ENCODE results near the gene ADIG.
A peak's percentile ranks its signal among the peaks of the same experiment; 100 is the strongest.

Gene ADIG

DNA sequence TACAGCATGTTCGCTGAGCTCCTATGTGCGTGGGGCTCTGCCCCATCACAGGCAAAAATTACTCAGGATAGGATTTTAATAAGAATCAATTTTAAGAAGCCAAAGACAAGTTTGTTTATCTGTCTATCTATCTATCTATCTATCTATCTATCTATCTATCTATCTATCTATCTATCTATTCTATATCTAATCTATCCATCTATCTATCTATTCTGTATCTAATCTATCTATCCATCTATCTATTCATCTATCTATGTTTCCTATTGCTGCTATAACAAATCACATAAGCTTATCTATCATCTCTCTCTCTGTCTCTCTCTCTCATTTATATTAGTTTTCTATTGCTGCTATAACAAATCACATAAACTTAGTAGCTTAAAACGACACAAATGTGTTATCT lies 22.3 kb downstream of the ADIG start:
- no peak for DNase-seq

DNA sequence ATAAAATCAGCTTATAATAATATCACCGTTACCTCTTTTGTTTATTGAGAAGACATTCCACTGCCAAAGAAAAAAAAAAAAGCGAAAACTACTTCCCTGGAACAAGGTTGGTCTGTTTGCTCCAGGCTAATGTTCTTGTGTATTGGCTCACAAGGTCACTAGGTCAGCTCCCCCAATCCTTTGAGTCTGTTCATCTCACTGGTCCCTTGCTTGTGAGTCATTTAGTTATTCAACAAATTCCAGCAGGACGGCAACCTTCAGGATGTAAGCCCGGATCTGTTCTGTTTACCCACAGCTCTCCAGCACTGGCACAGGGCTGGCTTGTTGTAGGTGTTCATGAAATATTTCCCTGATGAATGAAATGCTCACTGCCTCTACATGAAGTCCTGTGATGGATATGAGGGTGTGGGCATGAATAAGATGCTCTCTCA lies 23.9 kb downstream of the ADIG start:
- no peak for DNase-seq

DNA sequence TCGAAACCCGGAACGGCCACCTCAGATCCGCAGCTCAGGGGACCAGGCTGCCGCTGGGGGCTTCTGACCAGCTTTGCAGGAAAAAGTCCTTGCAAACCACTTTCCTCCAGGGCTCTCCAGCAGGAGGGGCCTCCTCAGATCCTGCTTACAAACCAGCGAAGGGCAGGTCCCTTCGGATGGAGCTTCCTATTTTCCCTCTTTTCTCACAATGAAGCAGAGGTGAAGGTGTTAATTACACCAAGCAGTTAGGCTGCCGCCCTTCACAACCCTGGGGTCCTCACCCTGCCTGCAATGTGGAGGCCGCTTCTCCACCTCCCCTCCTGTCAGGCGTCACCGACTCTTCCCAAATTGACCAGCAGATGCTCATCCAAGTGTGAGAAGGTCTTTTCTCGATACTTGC lies 26.4 kb downstream of the ADIG start:
- DNase-seq = no peak

DNA sequence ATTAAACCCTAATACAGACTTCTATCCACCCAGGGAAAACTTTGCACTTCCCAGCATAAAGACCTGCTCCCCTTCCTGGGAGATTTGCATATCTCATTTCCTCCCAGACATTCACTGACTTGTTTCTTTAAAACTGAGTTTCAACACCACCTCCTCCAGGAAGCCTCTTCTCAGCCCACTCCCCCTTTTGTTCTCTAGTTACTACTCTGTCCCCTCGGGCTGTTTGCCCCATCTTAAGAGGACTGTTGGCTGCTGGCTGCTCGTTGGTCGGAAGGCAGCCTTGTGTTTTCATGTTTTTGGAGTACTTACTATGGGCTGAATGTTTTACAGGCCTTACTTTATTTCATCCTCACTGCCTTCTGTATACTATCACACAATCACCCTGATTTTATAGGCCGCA lies 27.2 kb downstream of the ADIG start:
- DNase-seq = no peak

DNA sequence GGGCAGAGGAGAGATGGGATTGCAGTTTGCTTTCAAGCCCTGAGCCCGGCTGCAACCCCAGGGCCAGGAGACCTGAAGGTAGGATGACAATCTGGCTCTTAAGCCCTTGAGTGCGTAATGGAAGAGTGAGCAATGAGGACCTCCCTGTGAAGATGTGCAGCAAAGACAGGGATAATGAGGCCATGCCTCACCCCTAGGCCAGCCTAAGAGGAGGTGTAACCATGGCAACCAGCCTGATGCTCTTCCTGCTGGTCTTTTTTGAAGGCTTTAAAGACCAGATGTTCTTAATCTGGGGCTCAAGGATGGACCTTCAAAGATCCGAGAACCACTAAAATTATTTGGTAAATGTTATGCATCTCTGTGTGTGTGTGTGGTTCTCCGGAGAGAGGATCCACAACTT lies 28.8 kb downstream of the ADIG start:
- DNase-seq = no peak

DNA sequence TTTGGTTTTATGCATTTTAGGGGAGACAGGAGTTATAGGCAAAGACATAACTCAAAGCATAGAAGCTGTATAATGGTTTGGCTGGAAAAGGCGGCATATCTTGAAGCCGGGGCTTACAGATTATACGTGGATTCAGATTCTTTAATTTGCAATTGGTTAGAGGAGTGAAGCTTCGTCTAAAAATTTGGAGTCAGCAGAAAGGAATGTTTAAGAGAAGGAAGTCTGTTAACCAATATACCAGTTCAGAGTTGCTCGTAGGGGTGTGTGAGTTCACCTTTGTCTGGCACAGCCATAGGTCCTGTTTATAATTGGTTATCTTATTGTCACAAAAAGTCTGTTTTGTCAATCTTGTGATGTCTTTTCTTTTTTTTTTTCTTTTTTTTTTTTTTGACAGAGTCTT lies 29.5 kb downstream of the ADIG start:
- no peak for DNase-seq

DNA sequence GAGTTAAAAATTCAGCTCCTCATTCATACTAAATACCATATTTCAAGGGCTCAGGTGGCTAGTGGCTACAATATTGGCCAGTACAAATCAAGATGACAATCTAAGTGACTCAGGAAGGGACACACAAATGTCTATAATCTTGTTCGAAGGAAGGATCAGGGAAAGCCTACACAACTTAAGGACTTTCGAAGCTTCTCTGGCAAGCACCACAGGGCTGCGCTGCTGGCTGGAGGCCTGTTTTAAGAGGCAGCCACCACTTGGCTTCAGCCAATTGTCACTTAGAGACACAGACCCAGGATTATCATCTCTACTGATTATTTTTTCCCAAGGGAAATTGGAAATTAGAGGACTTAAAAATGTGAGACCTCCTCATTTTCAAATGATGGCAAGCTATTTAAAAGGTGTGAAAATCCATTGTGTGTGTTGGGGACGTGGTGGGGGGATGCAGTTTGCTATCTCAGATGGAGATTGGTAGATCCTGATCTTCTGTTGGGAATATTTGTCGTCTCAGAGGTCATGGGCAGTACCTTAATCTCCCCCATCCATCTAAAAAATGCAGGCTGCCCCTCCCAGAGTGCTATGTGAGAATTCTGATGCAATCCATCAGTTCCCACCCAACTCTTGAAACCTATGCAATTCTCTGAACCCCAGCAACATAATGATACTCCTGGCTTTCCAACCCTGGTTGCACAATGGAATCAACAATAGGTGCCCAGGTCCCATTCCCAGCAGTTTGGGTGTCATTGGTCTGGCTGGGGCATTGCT lies 31.9 kb downstream of the ADIG start:
- no peak for DNase-seq

DNA sequence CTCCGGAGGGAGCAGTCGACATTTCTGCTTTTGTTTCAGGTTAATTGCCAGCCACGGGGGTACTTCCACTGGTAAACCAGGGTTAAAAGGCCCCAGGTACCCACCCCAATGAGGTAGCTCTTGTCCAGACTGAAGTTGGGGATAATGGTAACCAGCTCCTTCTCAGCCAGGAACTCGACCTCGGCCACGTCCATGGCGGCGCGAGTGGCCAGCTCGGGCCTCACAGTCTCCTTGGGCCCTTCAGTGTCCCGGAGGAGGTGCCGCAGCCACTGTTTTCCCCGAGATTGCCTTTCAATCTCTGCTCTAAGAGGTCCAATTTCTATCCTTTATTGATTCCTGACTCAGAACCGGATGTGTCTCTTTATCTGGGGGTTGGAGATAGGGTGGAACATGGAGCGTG lies 34.3 kb downstream of the ADIG start:
- no peak for DNase-seq

DNA sequence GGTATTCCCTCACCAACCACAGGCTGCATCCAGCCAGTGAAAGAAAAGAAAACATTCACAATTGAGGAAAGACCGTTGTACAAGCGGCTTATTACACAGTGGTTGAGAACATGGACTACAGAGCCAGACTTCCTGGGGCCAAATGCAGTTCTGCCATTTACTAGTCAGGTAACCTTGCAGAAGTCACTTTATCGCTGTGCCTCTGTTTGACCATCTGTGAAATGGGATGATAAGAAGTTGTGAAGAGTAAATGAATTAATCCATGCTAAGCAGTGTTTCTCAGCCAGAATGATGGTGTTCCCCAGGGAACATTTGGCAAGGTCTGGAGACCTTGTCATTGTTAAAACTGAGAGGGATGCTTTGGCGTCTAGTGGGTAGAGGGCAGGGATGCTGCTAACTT lies 35.5 kb downstream of the ADIG start:
- DNase-seq = no peak

DNA sequence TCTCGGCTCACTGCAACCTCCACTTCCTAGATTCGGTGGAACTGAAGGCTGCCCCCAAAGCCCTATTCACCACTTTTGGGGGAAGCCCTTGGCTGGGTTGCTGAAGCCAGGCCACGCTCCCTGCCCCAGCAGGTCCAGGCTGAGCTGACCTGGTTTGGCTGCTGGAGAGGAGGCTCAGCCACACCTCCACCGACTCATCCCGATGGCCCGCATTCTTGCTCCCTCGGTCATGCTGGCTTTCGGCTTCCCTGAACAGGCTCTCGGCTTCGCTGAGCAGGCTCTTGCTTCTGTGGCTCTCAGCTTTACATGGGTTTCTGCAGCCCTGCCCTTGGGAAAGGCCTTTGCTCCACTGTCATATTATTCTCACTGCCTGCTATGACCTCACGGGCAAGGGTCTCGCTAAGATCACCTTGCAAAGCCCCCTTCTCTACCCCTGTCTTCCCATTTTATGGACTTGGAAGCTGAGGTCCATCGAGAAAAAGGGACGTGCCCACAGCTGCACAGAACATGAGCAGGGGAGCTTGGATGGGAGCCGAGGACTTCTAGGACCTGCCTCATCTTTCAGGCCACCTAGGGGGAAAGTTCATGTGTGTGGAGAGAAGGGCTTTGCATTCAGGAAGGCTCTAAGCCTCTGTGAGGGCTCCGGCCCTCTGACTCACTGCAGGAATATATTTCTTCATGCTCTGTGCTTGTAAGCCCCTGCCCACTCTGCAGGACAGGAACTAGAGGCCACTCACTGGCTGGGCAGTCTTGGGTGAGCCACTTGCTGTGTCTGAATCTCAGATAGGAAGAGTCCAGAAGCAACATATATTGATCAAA lies 36.2 kb downstream of the ADIG start:
- DNase-seq = no peak

DNA sequence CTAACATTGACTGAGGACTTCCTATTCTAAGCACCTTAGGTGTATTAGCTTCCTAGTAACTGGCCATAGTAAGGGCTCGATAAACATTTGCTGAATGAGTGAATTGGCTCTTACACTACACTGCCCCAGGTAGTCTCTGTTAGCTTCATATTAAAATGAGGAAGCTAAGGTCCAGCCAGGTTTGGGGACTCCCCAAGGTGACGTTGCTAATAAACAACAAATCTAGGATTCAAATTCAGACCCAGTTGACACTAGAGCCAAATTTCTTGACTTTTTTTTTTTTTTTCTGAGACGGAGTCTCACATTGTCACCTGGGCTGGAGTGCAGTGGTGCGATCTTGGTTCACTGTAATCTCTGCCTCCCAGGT lies 36.8 kb downstream of the ADIG start:
- no peak for DNase-seq

DNA sequence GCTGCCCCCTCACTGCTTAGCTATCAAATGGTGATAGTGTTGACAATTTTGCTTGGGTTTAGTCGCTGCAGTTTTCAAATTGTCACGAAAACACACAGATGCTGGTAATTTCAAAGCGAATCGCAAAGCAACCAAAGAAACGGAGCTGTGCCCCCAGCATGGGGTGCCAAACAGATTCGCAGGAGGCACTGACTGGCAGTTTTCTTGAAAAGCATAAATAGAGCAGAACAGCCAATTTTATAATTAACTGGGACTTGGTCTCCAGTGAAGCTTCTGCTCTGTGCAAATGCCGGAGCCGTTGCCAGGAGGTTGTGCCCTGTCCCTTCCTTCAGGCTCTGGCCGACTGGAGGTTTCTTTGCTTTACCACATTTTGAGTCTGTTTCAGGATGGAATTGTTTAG lies 39.4 kb downstream of the ADIG start:
- no peak for DNase-seq

DNA sequence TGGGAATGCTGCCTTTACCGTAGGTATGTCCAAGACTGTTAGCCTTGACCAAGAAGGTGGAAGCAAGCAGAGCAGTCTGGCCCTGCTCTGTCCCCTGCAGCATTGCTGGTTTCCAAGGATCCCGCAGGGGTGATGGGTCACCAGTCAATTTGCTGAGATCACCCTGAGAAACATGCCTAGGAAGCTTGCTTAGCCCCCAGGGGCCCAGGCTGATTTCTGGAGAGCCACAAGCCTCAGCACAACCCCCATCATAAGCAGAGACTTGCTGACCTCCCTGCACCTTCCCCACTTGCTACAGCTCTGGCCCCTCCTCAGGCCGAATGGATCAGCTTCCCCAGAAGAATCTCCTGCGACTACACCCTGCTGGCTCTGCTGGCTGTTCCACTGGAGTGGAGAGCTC lies 42.1 kb downstream of the ADIG start:
- DNase-seq = no peak

DNA sequence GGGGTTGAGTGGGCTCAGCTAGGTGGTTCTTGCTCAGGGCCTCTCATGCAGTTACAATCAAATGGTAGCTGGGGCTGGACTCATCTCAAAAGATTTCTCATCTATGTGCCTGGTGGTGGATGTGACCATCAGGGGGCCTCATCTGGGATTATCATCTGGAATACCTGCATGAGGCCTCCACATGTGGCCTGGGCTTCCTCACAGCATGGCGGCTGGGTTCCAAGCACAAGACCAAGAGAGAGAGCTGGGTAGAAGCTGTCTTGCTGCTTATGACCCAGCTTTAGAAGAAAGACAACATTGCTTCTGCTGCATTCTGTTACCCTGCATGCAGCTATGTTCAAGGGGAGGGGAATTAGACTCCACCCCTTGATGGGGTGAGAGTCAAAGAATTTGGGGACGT lies 43.1 kb downstream of the ADIG start:
- no peak for DNase-seq

DNA sequence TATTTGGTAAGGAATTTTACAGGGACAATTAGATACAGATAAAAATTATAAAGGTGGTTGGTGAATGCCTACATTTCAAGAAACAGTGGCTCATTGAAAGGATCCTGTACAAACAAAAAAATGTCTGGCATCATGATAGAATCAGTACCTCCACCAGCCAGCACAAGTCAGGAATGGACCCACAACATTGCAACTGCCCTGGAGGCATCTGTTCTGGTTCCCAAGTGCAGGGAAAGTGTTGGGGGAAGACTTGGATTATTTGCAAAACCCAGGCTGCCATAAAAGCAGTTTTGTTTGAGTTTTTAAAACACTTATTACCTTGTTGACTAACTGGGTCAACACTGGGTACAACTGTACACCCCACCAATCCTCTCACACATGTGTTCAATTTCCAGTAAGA lies 44.9 kb downstream of the ADIG start:
- DNase-seq = no peak

DNA sequence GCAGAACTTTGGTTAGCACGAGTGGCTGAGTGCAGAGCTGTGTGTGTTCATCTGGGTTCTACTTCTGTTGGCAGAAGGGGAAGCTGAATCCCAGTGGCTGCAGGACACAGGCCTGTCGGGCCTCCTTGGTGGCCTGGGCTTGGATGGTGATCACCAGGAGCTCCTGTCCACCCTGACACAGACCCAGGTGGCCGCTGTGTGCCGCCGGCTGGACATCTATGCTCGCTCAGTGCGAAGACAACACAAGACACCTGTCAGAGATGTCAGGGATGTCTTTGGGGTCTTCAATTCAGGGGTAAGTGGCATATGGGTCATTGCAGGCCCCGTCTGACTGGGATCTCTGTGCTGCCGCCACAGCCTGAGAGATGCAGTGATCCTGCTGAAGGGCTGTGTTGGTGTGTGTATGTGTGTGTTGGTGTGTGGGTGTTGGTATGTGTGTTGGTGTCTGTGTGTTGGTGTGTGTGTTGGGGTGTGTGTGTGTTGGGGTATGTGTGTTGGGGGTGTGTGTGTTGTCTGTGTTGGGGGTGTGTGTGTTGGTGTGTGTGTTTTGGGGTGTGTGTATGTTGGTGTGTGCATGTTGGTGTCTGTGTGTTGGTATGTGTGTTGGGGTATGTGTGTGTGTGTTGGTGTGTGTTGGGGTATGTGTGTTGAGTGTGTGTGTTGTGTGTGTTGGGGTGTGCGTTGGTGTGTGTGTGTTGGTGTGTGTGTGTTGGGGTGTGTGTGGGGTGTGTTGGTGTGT lies 46.1 kb downstream of the ADIG start:
- no peak for DNase-seq

DNA sequence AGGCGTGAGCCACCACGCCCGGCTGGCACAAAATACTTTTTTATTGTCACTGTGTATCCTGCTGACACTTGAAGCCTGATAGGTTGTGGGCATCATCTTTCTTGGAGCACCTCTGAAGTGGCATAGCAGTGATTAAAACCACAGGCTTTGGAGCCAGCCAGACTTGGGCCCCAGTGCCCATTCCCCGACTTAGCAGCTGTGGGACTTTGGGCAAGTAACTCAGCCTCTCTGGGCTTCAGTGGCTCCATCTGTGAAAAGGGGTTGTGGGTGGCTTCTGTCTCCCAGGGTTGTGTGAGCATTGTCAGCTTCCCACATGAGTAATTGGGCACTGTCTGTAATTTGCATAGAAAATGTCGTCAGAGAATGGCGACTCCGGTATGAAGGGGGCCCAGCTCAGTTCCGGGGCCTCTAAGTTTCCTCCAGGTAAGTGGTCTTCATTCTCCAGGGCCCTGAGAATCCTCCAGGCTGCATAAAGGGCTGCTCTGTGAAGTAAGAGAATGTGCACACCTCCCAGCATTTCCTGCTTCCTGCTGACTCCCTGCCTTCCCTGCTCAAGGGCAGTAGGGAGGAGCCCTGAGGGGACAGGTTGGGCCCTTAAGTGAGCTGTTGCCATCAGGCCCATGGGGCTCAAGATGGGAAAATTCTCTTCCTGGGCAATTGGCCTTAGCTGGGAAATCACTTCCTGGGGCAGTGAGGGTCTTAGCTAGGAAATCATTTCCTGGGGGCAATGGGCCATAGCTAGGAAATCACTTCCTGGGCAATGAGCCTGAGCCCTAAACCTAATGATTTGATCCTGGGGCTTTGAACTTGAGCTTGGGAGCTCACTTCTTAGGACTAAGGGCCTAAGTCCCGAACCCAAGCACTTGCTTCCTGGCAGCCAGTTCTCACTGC lies 47.8 kb downstream of the ADIG start:
- no peak for DNase-seq

DNA sequence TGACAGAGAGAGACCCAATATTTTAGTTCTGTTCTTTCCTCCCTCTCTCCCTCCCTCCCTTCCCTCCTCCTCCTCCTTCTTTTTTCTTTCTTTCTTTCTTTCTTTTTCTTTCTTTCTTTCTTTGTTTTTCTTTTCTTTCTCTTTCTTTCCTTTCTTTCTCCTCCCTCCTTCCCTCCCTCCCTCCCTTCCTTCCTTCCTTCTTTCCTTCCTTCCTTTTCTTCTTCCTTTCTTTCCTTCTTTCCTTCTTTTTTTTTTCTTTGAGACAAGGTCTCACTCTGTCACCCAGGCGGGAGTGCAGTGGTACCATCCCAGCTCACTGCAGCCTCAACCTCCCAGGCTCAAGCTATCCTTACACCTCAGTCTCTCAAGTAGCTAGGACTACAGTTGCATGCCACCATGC lies 49.0 kb downstream of the ADIG start:
- no peak for DNase-seq

DNA sequence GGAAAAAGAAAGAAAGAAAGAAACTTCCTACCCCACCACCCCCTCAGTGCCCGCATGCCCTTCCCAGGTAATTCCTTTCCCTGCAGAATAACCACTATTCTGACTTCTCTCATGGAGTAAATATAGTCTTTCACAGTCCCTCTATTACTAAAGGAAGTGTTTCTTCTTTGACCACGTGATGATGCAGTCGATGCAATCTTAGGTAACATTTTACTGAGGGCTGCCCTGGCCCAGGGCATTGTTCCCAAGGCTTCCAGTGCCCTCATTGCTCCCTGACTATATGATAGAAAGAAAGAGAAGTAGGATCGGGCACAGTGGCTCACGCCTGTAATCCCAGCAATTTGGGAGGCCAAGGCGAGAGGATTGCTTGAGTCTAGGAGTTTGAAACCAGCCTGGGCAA lies 49.7 kb downstream of the ADIG start:
- DNase-seq = no peak

DNA sequence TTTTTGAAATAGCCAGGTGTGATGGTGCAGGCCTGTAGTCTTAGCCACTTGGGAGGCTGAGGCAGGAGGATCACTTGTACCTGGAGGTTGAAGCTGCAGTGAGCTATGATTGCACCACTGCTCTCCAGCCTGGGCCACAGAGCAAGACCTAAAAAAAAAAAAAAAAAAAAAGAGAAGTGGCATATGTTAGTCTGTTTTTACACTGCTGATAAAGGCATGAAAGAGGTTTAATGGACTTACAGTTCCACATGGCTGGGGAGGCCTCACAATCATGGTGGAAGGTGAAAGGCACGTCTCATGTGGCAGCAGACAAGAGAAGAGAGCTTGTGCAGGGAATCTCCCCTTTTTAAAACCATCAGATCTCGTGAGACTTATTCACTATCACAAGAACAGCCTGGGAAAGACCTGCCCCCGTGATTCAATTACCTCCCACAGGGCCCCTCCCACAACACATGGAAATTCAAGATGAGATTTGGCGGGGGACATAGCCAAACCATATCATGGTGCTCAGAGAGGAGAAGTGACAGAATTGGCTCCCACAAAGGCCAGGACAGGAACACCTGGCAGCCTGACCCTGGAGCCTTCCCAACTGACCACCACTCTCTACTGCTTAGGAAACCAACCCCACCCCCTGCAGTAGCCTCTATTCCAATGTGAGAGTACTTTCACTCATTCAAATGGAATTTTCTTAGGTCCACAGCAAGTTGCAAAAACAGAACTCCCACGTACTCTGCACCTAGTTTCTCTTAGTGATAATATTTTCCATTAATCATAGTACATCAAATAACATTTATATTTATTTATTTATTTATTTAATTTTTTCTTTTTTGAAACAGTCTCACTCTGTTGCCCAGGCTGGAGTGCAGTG lies 50.4 kb downstream of the ADIG start:
- no peak for DNase-seq

DNA sequence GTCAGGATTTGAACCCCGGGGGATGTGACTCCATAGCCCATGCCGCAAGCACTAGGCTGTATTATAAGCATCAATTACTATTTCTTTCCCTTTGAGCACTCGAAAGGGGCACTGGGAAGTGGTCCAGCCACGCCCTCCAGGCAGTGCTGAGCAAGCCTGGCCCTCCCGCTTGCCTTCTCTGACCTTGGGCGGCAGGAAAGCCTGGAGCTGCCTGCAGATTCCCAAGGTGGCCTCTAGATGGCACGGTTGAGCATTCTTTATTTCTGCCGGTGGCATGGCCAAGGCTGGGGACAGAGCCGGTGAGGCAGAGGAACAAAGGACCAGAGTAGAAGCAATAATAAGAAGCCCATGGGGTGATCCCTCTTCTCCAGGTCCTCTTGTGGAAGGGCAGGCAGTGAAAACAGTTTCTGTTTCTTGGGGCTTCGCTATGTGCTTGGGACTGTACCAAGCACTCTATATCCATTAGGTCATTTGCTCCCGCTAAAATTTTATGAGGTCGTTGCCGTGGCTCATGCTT lies 52.6 kb downstream of the ADIG start:
- peak; percentile 62 for DNase-seq

All from CD4-positive, alpha-beta T cell treated with Interleukin-17A for 1 hour (primary cell).